NT2/D1 (cell line): Measurements from ENCODE around the gene MPP2.
"Not testable (repeated sequence)": the region's sequence is repeated elsewhere in the genome, so short reads cannot be mapped to it uniquely, and the experiment has no call there.

ENCODE experiments used
- DNase-seq: peaks from one replicate; pipeline ENCODE4 v3.0.0-alpha.2; 2011; ENCODE audit warnings: low read depth, low spot score
- H3K27me3 ChIP-seq: 2 replicates; pipeline ENCODE4 v1.6.0; 2011; ENCODE audit warnings: mild to moderate bottlenecking; ENCODE audit not compliant: insufficient read length, insufficient read depth
- H3K36me3 ChIP-seq: 2 replicates; pipeline ENCODE4 v1.6.1; 2011; ENCODE audit warnings: mild to moderate bottlenecking, low read length, mixed read lengths; ENCODE audit not compliant: insufficient read depth, insufficient read length
- H3K4me1 ChIP-seq: 2 replicates; pipeline ENCODE4 v1.5.1; 2011; ENCODE audit not compliant: insufficient read depth, insufficient read length
- H3K4me3 ChIP-seq: 2 replicates; pipeline ENCODE4 v1.5.1; 2011; ENCODE audit warnings: low read depth; ENCODE audit not compliant: insufficient read length
- H3K9ac ChIP-seq: 2 replicates; pipeline ENCODE4 v1.6.0; 2011; ENCODE audit warnings: low read depth; ENCODE audit not compliant: insufficient read length
- H3K9me3 ChIP-seq: 2 replicates; pipeline ENCODE4 v1.5.1; 2011; ENCODE audit warnings: mild to moderate bottlenecking, low read length; ENCODE audit not compliant: insufficient read depth
- SUZ12 ChIP-seq: IDR thresholded peaks from 2 replicates; pipeline ENCODE4 v1.6.1; 2011; ENCODE audit not compliant: insufficient read length, insufficient read depth; ENCODE audit errors: extremely low read depth
- YY1 ChIP-seq: IDR thresholded peaks from 2 replicates; pipeline ENCODE4 v1.6.1; 2011; ENCODE audit not compliant: insufficient read length, insufficient read depth
- ZNF274 ChIP-seq: IDR thresholded peaks from 2 replicates; pipeline ENCODE4 v1.6.1; 2011; ENCODE audit warnings: mild to moderate bottlenecking, low read depth, low read length

The MPP2 gene

DNA sequence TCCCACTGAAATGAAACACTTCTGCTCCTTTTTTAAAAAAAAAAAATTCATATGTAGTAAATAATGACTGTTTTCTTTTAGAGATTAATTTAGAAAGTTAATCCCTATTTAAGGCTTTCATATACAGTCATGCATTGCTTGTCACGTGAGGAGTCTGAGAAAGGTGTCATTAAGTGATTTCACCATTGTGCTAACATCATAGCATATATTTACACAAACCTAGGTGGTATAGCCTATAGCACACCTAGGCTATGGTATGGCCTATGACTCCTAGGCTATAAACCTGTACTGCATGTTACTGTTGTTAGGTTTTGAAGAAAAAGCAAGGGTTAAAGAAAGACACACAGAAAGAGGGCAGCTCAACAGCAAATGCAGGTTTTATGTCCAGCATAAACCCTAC, 21.3 kb upstream of the MPP2 start:
- Histone ChIP-seq H3K36me3 (no peaks in the 10 kb centered on the region), H3K9ac (no peak overlapping the region), H3K4me3 (no peak overlapping the region), H3K9me3 (no peaks in the 10 kb centered on the region; the same call in 1 of the 2 replicates), H3K4me1 (peaks cover 2% of the 10 kb centered on the region), H3K27me3 (no peaks in the 10 kb centered on the region)
- no peak for TF ChIP-seq ZNF274
- no peak for TF ChIP-seq YY1
- no peak for TF ChIP-seq SUZ12
- no peak for DNase-seq

DNA sequence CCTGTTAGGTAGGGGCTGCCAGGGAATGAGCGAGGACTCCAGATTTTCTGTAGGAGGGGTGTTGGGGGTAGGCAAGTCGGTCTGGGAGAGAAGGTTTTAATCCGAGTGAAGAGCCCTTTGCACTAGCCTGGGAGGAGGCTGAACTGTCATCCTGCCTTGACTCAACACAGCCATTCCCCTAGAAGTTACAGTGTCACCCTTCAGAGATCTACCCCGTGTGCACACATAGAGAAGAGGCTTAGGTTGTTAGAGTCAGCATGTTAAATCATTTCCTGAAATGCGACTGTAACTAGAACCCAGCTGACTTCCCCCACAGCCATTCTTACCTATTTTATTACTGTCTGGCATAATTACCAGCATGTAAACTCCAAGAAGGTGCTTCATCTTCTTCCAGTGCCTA, 20.6 kb upstream of the MPP2 start:
- H3K27me3 ChIP-seq, H3K4me3 ChIP-seq, H3K9me3 ChIP-seq, H3K4me1 ChIP-seq, H3K36me3 ChIP-seq, H3K9ac ChIP-seq, DNase-seq: not testable (repeated sequence)

DNA sequence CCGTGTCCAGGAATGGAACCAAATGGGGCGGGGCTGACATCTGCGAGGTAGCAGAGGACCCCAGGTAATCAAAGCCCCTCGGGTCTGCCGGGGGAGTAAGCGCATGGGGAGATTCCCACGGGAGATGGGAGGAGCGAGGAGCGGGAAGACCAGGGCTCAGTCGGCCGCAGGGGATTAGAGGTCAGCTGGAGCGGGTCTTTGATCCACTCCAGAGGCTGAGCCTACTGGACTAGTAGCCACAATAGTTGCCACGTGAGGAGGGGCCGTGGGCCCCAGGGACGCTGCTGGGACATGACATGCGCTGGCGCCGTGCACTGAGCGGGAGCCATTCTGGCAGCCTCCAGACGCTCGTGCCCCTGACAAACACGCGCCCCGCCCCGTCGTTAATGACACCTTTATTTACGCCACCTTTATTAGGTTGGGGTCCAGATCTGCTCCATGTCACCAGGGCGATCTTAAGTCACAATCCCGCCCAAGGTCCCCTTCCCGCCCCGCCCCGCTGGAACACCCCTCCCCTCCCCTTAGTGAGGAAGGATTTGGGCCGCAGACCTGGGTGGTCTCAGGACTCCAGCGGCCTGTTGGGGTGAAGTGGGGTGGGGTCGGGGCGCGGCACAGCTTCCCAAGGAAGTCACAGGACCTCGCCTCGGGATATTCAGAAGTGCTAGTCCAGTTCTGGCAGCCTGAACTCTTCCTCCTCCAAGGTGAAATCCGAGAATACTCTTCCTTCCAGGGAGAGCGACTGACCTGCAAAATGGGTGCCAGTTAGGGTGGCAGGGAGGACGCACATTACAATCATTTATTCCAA, 19.9 kb upstream of the MPP2 start:
- TF ChIP-seq SUZ12 (no peak), YY1 (no peak), ZNF274 (no peak)
- Histone ChIP-seq H3K36me3 (no peaks in the 10 kb centered on the region), H3K9ac (no peak overlapping the region), H3K4me3 (no peak overlapping the region), H3K4me1 (peaks cover 2% of the 10 kb centered on the region), H3K9me3 (no peaks in the 10 kb centered on the region; the same call in 1 of the 2 replicates), H3K27me3 (no peaks in the 10 kb centered on the region)
- DNase-seq: no peak

DNA sequence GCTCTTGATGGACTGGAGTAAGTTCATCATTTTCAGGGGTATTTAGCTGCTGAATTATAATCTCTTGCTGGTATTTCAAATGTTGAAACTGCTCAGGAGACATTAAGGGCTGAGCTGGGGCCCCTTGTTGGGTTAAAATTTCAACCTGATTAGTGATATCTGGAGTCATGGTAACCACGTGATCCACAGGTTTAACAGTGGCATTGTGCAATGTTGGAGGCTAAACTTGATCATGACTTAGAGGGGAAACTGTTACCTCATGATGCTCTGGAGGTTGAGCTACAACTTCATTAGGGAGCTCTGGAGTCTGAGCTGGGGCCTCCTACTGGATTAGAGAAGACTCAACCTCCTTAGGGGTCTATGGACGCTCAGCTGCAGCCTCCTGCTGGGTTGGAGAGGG, 17.2 kb upstream of the MPP2 start:
- Histone ChIP-seq H3K4me1 (peaks cover 2% of the 10 kb centered on the region), H3K27me3 (no peaks in the 10 kb centered on the region), H3K9me3 (no peaks in the 10 kb centered on the region; the same call in 1 of the 2 replicates), H3K9ac (no peak overlapping the region), H3K4me3 (no peak overlapping the region), H3K36me3 (no peaks in the 10 kb centered on the region)
- TF ChIP-seq SUZ12 (no peak), YY1 (no peak), ZNF274 (no peak)
- no peak for DNase-seq

DNA sequence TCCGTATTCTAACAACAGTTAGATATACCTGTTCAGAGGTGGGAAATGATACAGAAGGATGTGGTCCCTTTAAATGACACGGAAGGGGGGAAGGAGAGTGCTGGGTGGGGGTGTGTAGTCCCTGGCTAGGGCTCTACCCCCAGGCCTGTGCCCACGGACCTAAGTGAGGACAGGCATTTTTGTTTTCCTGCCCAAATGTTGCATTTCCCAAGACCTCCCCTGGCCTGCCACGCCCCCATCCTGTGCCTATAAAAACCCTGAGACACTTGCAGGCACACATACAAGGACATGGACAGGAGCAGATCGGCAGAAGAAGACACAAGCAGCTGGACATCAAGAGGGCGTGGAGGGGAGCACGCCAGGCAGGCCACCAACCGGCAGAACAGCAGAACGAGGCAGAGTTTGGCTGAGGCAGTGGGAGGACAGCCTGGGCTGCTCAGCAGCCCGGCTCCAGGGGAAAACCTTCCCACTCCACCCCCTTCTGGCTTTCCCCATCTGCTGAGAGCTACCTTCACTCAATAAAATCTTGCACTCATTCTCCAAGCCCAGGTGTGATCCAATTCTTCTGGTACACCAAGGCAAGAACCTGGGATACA, 13.3 kb upstream of the MPP2 start:
- Histone ChIP-seq H3K4me3 (no peak overlapping the region), H3K36me3 (no peaks in the 10 kb centered on the region), H3K27me3 (no peaks in the 10 kb centered on the region), H3K4me1 (peaks cover 8% of the 10 kb centered on the region), H3K9ac (no peak overlapping the region), H3K9me3 (peaks cover 26% of the 10 kb centered on the region; the same call in 1 of the 2 replicates)
- TF ChIP-seq SUZ12: no peak
- TF ChIP-seq YY1: no peak
- no peak for TF ChIP-seq ZNF274
- DNase-seq: no peak

DNA sequence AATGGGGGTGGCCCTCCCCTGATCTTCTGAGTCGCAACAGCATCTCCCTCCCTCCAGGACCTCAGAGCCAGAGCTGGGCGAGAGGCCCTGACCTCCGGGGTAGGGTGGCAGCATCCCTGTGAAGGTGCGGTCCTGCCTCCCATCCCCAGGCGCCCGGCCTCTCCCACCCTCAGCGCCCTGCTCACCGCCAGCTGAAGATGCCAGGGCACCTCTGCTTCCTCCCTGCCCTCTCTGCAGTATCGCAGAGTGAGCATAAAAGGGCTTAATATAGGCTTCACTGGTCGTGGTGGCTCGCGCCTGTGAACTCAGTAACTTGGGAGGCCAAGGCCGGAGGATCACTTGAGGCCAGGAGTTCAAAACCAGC, 10.7 kb upstream of the MPP2 start:
- peaks cover 28% of the 10 kb centered on the region; the same call in 1 of the 2 replicates for H3K9me3 ChIP-seq
- H3K27me3 ChIP-seq: no peaks in the 10 kb centered on the region
- no peak overlapping the region for H3K4me3 ChIP-seq
- no peak for DNase-seq
- peaks cover 14% of the 10 kb centered on the region for H3K4me1 ChIP-seq
- H3K9ac ChIP-seq: no peak overlapping the region
- no peaks in the 10 kb centered on the region for H3K36me3 ChIP-seq
- no peak for TF ChIP-seq SUZ12
- TF ChIP-seq YY1: no peak
- TF ChIP-seq ZNF274: no peak

DNA sequence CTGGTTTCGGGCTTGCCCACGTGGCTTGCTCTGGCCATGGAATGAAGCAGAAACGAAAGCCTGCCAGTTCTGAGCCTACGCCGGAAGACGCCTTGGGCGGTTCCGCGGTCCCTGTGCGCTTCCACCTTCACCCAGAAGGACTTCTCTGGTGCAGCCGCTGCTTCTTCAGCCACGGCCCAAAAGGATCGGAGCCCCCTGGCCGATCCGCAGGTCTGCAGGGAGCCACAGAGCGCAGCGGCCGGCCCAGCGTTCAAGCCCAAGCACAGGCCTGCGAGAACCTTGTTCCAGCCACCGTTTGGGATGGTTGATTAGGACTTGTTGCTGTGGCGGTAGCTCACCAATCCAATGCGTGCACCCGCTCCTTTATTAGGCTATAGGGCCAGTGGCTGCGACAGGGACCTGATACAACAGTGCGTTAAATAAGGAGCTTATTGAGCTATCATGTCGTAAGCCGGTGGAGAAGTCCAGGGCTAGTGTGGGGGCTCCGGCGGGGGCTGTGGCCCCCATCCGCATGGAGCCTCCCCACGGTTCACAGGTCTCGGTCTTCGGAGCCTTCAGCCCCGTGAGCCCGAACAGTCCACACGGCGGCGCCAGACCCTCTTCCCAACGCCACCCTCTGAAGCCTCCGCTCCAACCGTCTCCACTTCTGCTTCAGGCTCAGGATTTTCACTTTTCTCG, 10.2 kb upstream of the MPP2 start:
- TF ChIP-seq SUZ12: no peak
- TF ChIP-seq YY1: no peak
- TF ChIP-seq ZNF274: no peak
- H3K9me3 ChIP-seq: peaks cover 28% of the 10 kb centered on the region; the same call in 1 of the 2 replicates

More for the DNA sequence above, 10.2 kb upstream of the MPP2 start:
- Histone ChIP-seq H3K9ac (no peak overlapping the region), H3K36me3 (no peaks in the 10 kb centered on the region), H3K4me1 (peaks cover 14% of the 10 kb centered on the region), H3K4me3 (no peak overlapping the region), H3K27me3 (no peaks in the 10 kb centered on the region)
- DNase-seq: no peak
